GM23248 (cell line): Measurements from ENCODE around the gene TMEM248.

Source experiments
- EZH2 ChIP-seq: fragments of 200-600 bp; sonication (generic); IDR thresholded peaks from 2 replicates; pipeline ENCODE4 v1.6.1; 2018; ENCODE audit warnings: antibody characterized with exemption, mild to moderate bottlenecking; ENCODE audit not compliant: insufficient read depth, poor library complexity, severe bottlenecking
- EZH2phosphoT487 ChIP-seq: fragments of 200-600 bp; sonication (generic); IDR thresholded peaks from 2 replicates; pipeline ENCODE4 v1.6.1; 2018; ENCODE audit warnings: antibody characterized with exemption, moderate library complexity, mild to moderate bottlenecking, low read depth; ENCODE audit not compliant: insufficient read depth

DNA sequence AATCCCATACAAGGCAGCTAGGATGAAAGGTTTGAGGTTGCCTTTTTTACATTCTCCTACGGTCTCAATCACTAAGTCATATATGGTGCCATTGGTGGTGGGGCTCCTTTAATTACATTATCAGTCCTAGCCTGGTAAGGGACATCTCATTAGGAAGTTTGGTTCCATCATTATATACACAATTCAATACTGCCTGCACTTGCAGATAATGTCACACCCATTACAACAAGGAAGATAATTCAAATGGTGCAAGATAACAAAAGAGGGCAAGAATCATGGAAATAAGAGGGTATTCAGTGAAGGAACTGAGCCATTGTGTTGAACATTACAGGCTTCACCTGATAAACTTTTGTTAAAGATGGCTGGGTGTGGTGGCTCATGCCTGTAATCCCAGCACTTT is 1.7 kb upstream of the TMEM248 start:
- TF ChIP-seq EZH2phosphoT487 (no peak), EZH2 (no peak)
